ENCODE data around the gene GPR6.

GRCh38 chr6:110013386-110013785 is 35.3 kb downstream of the GPR6 start:
- TF ChIP-seq CTCF (IDR thresholded peaks at IDR 0.05; ENCODE audit: low read length): no peak
- TF ChIP-seq EZH2 (optimal IDR thresholded peaks at IDR 0.05; ENCODE audit: low read depth, low read length): no peak
